ENCODE results near the gene MPEG1.
A peak's percentile ranks its signal among the peaks of the same experiment; 100 is the strongest.

Gene MPEG1

DNA sequence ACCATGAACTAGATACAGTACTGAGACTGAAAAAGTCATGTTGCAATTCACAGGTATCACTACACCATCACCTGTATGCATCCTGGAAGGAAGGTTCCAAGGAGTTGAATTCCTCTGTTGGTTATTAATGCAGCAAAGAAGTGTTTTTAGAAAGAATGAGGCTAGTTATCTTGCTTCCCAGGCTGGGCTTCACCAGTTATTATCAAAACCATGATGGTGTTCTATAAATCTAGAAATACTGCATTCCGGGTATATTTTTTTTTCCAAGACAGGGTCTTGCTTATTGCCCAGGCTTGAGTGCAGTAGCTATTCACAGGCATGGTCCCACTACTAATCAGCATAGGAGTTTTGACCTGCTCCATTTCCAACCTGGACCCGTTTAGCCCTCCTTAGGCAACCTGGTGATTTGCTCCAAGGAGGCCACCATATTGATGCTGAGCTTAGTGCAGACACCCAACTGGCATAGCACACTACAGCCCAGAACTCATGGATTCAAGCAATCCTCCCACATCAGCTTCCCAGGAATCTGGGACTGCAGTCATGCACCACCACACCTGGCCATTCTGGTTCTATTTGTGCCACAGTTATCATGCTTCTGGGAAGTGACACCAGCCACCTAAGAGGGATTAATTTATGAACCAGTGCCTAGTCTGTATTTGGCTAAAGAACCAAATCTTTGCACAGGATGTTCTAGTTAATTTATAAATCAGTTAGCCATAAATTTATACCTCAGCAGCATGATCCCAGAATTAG, 1.6 kb upstream of the MPEG1 start:
- CTCF ChIA-PET = interaction anchor here (1.1 kb wide), 1 partner anchor 43 kb away, joined by 3 read pairs; the partner anchor contains the start of gene DTX4
- no peak for DNase-seq (ENCODE audit: low spot score)
- POLR2A ChIA-PET (ENCODE audit: low non-redundant PET) = no interaction called here
- TF ChIP-seq, protein P1, sequence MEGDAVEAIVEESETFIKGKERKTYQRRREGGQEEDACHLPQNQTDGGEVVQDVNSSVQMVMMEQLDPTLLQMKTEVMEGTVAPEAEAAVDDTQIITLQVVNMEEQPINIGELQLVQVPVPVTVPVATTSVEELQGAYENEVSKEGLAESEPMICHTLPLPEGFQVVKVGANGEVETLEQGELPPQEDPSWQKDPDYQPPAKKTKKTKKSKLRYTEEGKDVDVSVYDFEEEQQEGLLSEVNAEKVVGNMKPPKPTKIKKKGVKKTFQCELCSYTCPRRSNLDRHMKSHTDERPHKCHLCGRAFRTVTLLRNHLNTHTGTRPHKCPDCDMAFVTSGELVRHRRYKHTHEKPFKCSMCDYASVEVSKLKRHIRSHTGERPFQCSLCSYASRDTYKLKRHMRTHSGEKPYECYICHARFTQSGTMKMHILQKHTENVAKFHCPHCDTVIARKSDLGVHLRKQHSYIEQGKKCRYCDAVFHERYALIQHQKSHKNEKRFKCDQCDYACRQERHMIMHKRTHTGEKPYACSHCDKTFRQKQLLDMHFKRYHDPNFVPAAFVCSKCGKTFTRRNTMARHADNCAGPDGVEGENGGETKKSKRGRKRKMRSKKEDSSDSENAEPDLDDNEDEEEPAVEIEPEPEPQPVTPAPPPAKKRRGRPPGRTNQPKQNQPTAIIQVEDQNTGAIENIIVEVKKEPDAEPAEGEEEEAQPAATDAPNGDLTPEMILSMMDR (conservative IDR thresholded peaks at IDR 0.05; ENCODE audit: low read depth) = no peak
- H3K27ac ChIP-seq = no peak overlapping the region

DNA sequence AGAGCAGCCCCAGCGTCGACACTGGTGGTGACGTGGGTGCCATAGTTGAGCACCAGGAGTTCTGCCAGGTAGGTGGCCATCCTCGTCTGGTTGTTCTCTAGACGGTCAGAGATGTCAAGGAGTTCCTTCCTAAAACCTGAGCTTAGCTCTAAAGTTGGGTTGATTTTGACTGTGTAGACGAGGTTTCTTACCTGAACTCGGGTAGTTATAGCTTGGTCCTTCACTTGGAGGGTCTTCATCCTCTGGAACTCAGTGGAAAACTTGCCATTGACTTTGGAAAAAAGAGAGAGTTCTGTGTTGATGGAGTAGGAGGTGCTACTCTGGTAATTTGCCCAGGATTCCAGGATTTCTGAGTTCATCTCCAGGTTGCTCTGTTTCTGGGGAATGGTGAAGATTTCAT, 505 bp downstream of the MPEG1 start:
- no peak overlapping the region for H3K27ac ChIP-seq
- ChIA-PET CTCF (no interaction called here), POLR2A (ENCODE audit: low non-redundant PET) (no interaction called here)
- no peak for DNase-seq (ENCODE audit: low spot score)
- TF ChIP-seq, protein P1 (conservative IDR thresholded peaks at IDR 0.05; ENCODE audit: low read depth) = no peak

DNA sequence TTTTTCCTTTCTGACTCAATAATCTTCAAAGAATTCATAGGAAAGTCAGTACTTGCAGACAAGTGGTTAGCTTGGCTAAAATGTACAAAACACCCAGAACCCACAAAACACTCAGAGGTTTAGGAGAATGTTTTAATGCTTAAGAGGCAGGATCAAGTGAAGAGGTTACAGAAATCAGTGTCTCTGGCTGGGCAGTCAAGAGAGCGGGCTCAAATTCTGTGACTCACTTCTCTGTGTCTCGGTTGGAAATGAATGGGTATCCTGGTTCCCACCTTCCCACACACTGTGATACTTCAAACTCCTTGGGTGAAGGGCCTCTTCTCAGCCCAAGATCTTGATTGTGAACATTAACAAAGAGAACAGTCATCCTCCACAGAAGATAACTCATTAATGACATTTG, 3.8 kb downstream of the MPEG1 start:
- CTCF ChIA-PET = interaction anchor here (1.1 kb wide), 1 partner anchor 38 kb away, joined by 4 read pairs; no protein-coding TSS in a partner anchor
- DNase-seq (ENCODE audit: low spot score) = no peak
- TF ChIP-seq, protein P1 (conservative IDR thresholded peaks at IDR 0.05; ENCODE audit: low read depth) = no peak
- POLR2A ChIA-PET (ENCODE audit: low non-redundant PET) = no interaction called here
- no peak overlapping the region for H3K27ac ChIP-seq

DNA sequence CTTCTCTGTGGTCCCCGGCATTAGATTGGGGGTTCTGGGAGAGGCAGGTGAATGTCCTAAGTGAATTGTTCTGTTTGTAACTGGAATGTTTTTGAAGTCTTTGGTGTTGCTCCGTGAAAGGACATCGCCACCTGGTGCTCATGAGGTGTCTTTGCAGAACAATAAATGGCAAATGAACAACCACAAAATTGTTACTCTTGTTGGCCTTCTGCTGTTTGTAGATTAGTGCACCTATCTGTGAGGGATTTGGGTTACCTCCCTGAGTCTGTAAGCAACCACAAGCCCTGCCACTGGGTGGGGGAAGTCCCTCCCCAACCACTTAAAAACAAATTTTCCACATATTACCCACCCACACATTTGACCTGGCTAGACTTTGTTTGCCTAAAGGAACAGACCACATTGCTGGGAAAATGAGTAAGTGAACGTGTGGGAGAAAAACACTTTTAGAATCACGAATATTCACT, 4.7 kb downstream of the MPEG1 start:
- TF ChIP-seq, protein P1 (conservative IDR thresholded peaks at IDR 0.05; ENCODE audit: low read depth) = peak; percentile 84
- DNase-seq (ENCODE audit: low spot score) = peak; percentile 52
- ChIA-PET CTCF (no interaction called here), POLR2A (ENCODE audit: low non-redundant PET) (no interaction called here)
- H3K27ac ChIP-seq = no peak overlapping the region

DNA sequence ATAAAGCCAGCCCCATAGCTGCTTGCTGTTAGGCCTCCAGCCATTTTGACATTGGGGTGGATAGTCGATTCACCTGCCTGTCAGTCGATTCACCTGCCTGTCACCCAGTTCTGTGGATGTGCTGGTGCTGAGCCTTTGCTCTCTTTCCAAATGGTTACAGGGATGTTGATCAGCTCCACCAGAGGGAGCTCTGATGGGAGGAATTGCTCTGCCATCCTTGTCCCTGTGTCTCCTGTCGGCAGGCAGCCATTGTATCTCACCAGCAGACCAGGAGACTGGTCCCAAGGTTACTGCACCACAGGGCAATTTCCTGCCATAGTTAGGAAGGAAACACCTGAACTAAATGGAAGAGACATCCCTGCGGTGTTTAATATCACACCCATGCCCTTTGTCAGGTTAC, 6.1 kb downstream of the MPEG1 start:
- ChIA-PET POLR2A (ENCODE audit: low non-redundant PET) (no interaction called here), CTCF (interaction anchor here (0.6 to 2.3 kb wide), 6 partner anchors 15 to 1283 kb away, joined by 3 to 24 read pairs (median 3); partner anchors contain the start of genes DTX4 and OR5A2)
- no peak overlapping the region for H3K27ac ChIP-seq
- no peak for DNase-seq (ENCODE audit: low spot score)
- TF ChIP-seq, protein P1 (conservative IDR thresholded peaks at IDR 0.05; ENCODE audit: low read depth) = peak; percentile 23; the same call in 1 of the 2 replicates

DNA sequence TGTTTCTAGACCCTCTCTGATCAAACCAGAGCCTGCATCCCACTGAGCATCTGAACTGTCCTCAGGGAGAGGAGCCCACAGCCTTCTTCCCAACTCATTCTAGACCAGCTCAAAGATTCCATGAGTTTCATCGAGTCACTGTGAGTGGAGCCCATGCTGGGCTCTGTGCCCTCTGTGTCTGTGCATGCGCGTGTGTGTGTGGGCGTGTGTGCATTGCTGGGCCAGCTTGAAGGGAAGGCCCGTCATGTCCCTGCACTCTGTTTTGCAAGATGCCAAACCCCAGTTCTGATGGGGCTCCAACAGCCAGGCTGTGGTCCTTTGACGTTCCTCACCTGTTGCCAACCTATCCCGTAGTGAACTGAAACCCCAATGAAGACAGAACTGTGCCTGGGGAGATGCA, 7.1 kb downstream of the MPEG1 start:
- CTCF ChIA-PET = interaction anchor here (0.7 to 2.3 kb wide), 3 partner anchors 16 to 220 kb away, joined by 3 to 24 read pairs (median 3); partner anchors contain the start of genes DTX4 and OR5A2
- no peak overlapping the region for H3K27ac ChIP-seq
- POLR2A ChIA-PET (ENCODE audit: low non-redundant PET) = no interaction called here
- no peak for DNase-seq (ENCODE audit: low spot score)
- TF ChIP-seq, protein P1 (conservative IDR thresholded peaks at IDR 0.05; ENCODE audit: low read depth) = no peak

Data from RWPE1 (cell line).